ENCODE measurements around the gene FBXL16.
A peak's percentile ranks its signal among the peaks of the same experiment; 100 is the strongest.

The FBXL16 gene

GRCh38 chr16:711548-712320 lies 6.1 kb upstream of the FBXL16 start:
- peak; percentile 53 to 77 (median 68) for DNase-seq (ENCODE audit: low read depth in 3 of 3, low spot score in 1 of 3)

GRCh38 chr16:711084-711483 lies 5.5 kb upstream of the FBXL16 start:
- no peak for DNase-seq (ENCODE audit: low read depth in 3 of 3, low spot score in 1 of 3)

GRCh38 chr16:710500-711075 lies 5.0 kb upstream of the FBXL16 start:
- no peak for DNase-seq (ENCODE audit: low read depth in 3 of 3, low spot score in 1 of 3)

- no peak for DNase-seq (ENCODE audit: low read depth in 3 of 3, low spot score in 1 of 3)
These were observed 4.2 kb upstream of the FBXL16 start for GRCh38 chr16:709566-710499.

GRCh38 chr16:708959-709358 lies 3.4 kb upstream of the FBXL16 start:
- no peak for DNase-seq (ENCODE audit: low read depth in 3 of 3, low spot score in 1 of 3)

- no peak for DNase-seq (ENCODE audit: low read depth in 3 of 3, low spot score in 1 of 3)
These were observed 2.4 kb upstream of the FBXL16 start for GRCh38 chr16:708019-708418.

GRCh38 chr16:707062-707538 lies 1.5 kb upstream of the FBXL16 start:
- DNase-seq (ENCODE audit: low read depth in 3 of 3, low spot score in 1 of 3), result no peak

- DNase-seq (ENCODE audit: low read depth in 3 of 3, low spot score in 1 of 3), result no peak
These were observed 824 bp upstream of the FBXL16 start for GRCh38 chr16:706189-707061.

GRCh38 chr16:704552-705380 lies 835 bp downstream of the FBXL16 start:
- no peak for DNase-seq (ENCODE audit: low read depth in 3 of 3, low spot score in 1 of 3)

GRCh38 chr16:704047-704446 lies 1.6 kb downstream of the FBXL16 start:
- no peak for DNase-seq (ENCODE audit: low read depth in 3 of 3, low spot score in 1 of 3)

GRCh38 chr16:703406-703805 lies 2.2 kb downstream of the FBXL16 start:
- DNase-seq (ENCODE audit: low read depth in 3 of 3, low spot score in 1 of 3), result no peak

GRCh38 chr16:702341-702740 lies 3.3 kb downstream of the FBXL16 start:
- DNase-seq (ENCODE audit: low read depth in 3 of 3, low spot score in 1 of 3), result no peak

- peak in 1 of 3 donors; percentile 48 for DNase-seq (ENCODE audit: low read depth in 3 of 3, low spot score in 1 of 3)
These were observed 4.7 kb downstream of the FBXL16 start for GRCh38 chr16:700684-701584.

- DNase-seq (ENCODE audit: low read depth in 3 of 3, low spot score in 1 of 3), result no peak
These were observed 6.5 kb downstream of the FBXL16 start for GRCh38 chr16:698911-699671.

GRCh38 chr16:695355-696089 lies 10.1 kb downstream of the FBXL16 start:
- DNase-seq (ENCODE audit: low read depth in 3 of 3, low spot score in 1 of 3), result peak in 2 of 3 donors; percentile 54 to 60

GRCh38 chr16:694863-695354 lies 10.7 kb downstream of the FBXL16 start:
- DNase-seq (ENCODE audit: low read depth in 3 of 3, low spot score in 1 of 3), result no peak

GRCh38 chr16:694187-694862 lies 11.3 kb downstream of the FBXL16 start:
- DNase-seq (ENCODE audit: low read depth in 3 of 3, low spot score in 1 of 3), result no peak

Data from stimulated activated CD4-positive, alpha-beta T cell treated with anti-CD3 and anti-CD28 coated beads, TNF-alpha, amount 100 ng/mL, for 1 hour (primary cell).